ENCODE measurements around the gene TMEM163. TPM values are rescaled to one million over a fixed set of nuclear protein-coding genes. Genes with fewer than 3 reads are reported as not detected.
A peak's percentile ranks its signal among the peaks of the same experiment; 100 is the strongest.

TMEM163 gene
- total RNA-seq, 6 donors from 2014 or later = 19.3 to 71.6 (median 26.7) TPM

DNA sequence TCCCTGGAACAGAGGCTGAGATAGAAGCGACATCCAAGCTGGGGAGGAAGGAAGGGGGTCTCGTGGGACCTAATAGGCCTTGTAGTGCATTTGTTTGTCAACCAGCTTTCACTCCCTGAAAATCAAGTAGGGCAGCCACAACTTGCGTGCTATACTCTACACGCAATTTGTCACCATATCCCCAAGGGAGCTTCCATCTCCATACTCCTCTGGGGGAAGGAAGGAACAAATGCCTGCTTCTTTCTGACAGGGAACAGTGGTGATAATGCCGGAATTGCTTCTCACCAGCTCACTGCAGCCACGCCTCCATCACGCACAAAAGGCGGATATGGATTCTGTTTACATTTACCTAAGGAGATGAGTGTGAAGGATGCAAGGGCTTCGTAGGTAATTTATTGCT, 213.4 kb downstream of the TMEM163 start:
- Histone ChIP-seq H3K27me3 (no peaks in the 10 kb centered on the region), H3K4me3 (no peak overlapping the region), H3K4me1 (no peaks in the 10 kb centered on the region), H3K9me3 (no peaks in the 10 kb centered on the region), H3K36me3 (no peaks in the 10 kb centered on the region), H3K27ac (no peak overlapping the region)
- WGBS, 2 donors = 59 to 78% methylated on average over 9 of the region's 9 CpGs
- DNase-seq = no peak
- ATAC-seq (ENCODE audit: low FRiP score in 2 of 2) = no peak
- no peak for TF ChIP-seq POLR2A (IDR thresholded peaks at IDR 0.05)
- TF ChIP-seq, protein P1, sequence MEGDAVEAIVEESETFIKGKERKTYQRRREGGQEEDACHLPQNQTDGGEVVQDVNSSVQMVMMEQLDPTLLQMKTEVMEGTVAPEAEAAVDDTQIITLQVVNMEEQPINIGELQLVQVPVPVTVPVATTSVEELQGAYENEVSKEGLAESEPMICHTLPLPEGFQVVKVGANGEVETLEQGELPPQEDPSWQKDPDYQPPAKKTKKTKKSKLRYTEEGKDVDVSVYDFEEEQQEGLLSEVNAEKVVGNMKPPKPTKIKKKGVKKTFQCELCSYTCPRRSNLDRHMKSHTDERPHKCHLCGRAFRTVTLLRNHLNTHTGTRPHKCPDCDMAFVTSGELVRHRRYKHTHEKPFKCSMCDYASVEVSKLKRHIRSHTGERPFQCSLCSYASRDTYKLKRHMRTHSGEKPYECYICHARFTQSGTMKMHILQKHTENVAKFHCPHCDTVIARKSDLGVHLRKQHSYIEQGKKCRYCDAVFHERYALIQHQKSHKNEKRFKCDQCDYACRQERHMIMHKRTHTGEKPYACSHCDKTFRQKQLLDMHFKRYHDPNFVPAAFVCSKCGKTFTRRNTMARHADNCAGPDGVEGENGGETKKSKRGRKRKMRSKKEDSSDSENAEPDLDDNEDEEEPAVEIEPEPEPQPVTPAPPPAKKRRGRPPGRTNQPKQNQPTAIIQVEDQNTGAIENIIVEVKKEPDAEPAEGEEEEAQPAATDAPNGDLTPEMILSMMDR (IDR thresholded peaks at IDR 0.05) = no peak
- TF ChIP-seq POLR2AphosphoS5 (IDR thresholded peaks at IDR 0.05) = no peak
- TF ChIP-seq EP300 (IDR thresholded peaks at IDR 0.05) = no peak

DNA sequence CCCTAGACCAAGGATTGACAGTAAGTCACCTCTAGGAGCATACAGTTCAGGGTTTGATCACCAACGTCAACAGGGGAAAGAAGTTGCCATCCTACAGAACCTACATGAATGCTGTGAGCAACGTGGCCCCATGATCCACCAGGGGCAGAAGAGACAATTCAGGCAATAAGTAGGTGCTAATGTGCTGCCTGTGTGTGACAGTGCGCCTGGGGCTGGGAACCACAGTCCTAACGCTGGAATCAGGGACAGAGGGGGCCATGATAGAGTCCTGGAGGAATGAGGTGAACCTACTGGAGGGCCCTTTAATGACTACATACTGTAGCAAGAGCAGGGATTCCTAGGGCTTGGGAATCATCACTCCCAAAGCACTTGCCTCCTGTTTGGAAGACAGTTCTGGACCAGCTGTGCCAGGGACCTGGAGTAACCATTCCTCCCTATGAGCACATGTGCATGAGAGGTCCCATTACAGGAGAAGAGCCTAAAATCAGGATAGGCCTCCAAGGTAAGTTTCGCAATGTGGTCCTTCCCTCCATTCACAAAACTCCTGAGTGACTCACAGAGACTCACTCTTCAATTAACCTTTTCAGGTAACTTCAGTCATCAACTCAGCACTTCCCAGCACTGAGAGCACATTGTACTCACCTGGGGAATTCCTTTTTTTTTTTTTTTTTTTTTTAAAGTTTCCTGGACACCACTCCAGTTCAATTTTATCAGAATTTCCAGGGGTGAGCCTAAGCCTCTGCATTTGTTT, 214.0 kb downstream of the TMEM163 start:
- peak in 1 of 2 donors; percentile 38 for DNase-seq
- 79% methylated on average over 5 of the region's 5 CpGs for WGBS, 2 donors
- Histone ChIP-seq H3K4me1 (no peaks in the 10 kb centered on the region), H3K27me3 (no peaks in the 10 kb centered on the region), H3K9me3 (no peaks in the 10 kb centered on the region), H3K36me3 (no peaks in the 10 kb centered on the region), H3K27ac (no peak overlapping the region), H3K4me3 (no peak overlapping the region)
- ATAC-seq (ENCODE audit: low FRiP score in 2 of 2) = no peak
- peak in 2 of 4 donors; percentile 21 to 29 for TF ChIP-seq EP300 (IDR thresholded peaks at IDR 0.05)
- TF ChIP-seq, protein P1 (IDR thresholded peaks at IDR 0.05) = no peak

DNA sequence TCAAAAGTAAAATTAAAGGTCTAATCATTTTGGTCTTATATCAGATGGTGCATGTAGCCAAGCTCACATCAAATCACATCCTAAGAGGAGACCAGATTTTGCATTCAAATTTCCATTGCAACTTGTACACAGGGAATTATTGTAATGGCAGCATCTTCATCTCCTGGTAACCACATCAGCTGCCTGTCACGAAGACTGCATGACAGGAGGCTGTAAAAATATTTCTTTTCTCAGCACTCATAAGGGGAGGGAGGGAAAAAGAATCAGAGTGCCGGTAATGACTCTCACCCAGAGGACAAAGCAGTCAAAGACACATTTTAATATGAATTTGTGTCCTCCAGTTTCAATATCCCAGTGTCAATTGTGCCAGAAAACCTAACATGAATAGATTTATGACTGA, 216.7 kb downstream of the TMEM163 start:
- no peaks in the 10 kb centered on the region for H3K36me3 ChIP-seq
- H3K9me3 ChIP-seq = no peaks in the 10 kb centered on the region
- no peak overlapping the region for H3K27ac ChIP-seq
- H3K4me1 ChIP-seq = no peaks in the 10 kb centered on the region
- H3K27me3 ChIP-seq = no peaks in the 10 kb centered on the region
- no peak for DNase-seq
- WGBS, 2 donors = 72 to 84% methylated on average over 2 of the region's 2 CpGs
- no peak for TF ChIP-seq POLR2AphosphoS5 (IDR thresholded peaks at IDR 0.05)
- TF ChIP-seq, protein P1 (IDR thresholded peaks at IDR 0.05) = no peak
- no peak overlapping the region for H3K4me3 ChIP-seq
- no peak for ATAC-seq (ENCODE audit: low FRiP score in 2 of 2)

DNA sequence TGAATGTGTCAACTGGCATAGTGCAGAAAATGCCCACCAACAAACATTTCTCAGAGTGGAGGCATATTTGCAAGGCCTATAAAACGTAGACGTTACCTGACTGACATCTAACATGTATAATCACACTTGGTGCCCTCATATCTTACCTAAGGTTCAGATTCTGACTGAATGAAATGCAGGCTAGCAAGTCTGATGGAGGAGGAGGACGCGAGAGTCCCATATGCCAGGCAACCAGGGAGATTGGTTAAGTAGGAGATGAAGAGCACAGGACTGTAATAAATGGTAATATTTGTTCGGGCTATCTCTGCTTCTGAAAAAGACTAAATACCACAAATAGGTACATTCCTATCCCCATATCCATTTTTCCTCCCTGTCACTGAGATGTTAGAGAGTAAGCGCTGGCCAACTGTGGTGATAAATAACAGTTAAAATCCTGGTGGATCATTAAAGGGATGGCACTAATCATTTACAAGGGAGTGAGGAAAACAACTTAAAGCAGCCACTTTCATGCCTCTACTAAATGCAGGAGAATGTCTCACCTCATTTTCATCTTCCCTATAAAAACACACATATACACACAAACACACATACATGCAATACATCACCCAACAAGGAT, 217.2 kb downstream of the TMEM163 start:
- H3K9me3 ChIP-seq = no peaks in the 10 kb centered on the region
- H3K27ac ChIP-seq = no peak overlapping the region
- no peaks in the 10 kb centered on the region for H3K4me1 ChIP-seq
- ATAC-seq (ENCODE audit: low FRiP score in 2 of 2) (no peak), DNase-seq (no peak)
- no peak for TF ChIP-seq POLR2A (IDR thresholded peaks at IDR 0.05)
- no peak for TF ChIP-seq EP300 (IDR thresholded peaks at IDR 0.05)
- TF ChIP-seq, protein P1 (IDR thresholded peaks at IDR 0.05) = no peak
- no peak for TF ChIP-seq POLR2AphosphoS5 (IDR thresholded peaks at IDR 0.05)
- H3K36me3 ChIP-seq = no peaks in the 10 kb centered on the region
- H3K4me3 ChIP-seq = no peak overlapping the region
- WGBS, 2 donors = 92 to 94% methylated on average over 6 of the region's 6 CpGs
- H3K27me3 ChIP-seq = no peaks in the 10 kb centered on the region
